Erythroblast (primary cell): ENCODE results near the gene ZNF22.
A peak's percentile ranks its signal among the peaks of the same experiment; 100 is the strongest.

ENCODE experiments used
- DNase-seq, 2 experiments: peaks; one replicate each; lab custom pipeline; 2025; lab: John Stamatoyannopoulos, UW
- GATA1 ChIP-seq: IDR thresholded peaks from 2 replicates; pipeline ENCODE4 v1.6.1; 2011; ENCODE audit warnings: low read depth, mild to moderate bottlenecking, control low read depth, low read length, moderate library complexity
- POLR2A ChIP-seq: IDR thresholded peaks from 2 replicates; pipeline ENCODE4 v1.6.1; 2011; ENCODE audit warnings: mild to moderate bottlenecking, low read length

The ZNF22 gene

DNA sequence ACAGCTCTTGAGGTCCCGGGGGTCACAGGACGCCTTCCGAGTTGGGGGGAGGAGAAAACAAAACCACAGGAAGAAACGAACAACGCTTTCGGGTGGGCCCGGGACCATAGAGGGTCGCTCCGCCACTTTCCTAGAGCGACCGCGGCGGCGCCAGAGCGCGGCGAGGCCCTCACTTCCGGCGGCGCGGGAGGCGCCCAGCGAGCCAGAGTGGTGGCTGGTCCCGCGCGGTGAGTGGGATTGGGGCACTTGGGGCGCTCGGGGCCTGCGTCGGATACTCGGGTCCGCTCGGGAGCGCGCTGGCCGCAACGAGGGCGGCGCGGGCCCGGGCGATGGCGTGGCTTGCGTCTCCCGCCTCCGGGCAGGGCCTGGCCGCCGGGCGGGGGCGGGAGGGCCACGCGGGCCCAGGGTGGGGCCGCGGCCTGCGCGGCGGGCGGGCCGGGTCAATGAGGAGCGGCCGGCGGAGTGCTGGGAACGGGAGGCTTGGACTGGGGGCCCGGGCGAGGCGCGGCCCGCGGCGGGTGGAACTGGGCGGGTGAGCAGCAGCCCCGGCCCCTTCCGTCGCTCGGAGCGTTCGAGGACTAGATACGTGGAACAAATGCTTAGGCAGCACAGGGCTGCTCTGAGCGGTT is at the start of gene ZNF22:
TSS of gene ZNF22 (plus strand) at position 172 of the 629 bp plus-strand sequence. CDS start 2,446 bp downstream, outside the sequence.
- DNase-seq = peak; percentile 84 to 88
- TF ChIP-seq GATA1 (no peak), POLR2A (peak; percentile 44)

DNA sequence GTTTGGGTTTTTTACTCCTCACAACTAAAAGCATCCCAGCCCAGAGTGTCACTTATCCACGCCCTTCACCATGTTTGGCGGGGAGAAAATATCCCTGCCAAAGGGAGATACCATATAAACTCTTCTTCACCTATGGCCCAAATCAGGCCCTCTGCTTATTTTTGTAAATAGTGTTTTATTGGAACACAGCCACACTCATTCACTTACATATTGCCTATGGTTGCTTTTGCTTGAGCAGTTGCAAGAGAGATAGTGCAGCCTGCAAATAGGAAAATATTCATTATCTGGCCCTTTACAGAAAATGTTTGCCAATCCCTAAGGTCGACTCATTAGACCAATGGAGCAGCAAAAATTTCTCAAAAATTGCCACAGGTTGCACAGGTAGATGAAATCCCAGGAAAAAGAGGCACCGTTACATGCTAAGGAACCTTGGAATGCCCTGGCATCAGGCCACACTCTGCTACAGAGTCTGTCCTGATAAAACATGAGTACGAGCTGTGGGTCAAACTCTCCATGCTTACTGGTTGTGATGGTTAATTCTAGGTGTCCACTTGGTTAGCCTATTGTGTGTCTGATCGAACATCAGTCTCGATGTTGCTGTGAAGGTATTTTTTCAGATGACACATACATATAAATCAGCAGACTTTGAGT is 49.0 kb upstream of the ZNF22 start:
- TF ChIP-seq POLR2A (no peak), GATA1 (no peak)

DNA sequence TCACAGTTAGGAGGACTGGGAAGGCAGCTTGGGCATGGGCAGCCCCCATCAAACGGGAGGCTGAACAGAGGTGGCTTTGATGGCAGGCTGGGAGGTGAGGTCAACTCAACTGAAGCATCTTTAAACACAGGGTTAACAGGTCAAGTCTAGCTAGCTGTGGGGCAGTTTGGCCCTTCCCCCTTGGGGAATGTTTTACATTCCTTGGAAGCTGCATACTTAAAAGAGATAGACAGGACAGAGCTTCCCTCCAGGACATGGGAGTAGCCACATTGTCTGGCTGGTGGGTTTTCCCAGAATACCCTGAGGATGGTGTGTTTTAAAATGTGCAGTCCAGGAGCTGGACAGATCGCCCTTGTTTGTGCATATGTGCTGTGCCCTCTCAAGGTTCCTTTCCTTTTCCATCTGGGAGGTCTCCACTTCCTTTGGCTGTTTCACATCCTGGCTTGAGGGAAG is 47.9 kb upstream of the ZNF22 start:
- no peak for TF ChIP-seq GATA1
- TF ChIP-seq POLR2A = no peak
- DNase-seq = no peak

More for the DNA sequence above, 49.0 kb upstream of the ZNF22 start:
- DNase-seq = no peak

DNA sequence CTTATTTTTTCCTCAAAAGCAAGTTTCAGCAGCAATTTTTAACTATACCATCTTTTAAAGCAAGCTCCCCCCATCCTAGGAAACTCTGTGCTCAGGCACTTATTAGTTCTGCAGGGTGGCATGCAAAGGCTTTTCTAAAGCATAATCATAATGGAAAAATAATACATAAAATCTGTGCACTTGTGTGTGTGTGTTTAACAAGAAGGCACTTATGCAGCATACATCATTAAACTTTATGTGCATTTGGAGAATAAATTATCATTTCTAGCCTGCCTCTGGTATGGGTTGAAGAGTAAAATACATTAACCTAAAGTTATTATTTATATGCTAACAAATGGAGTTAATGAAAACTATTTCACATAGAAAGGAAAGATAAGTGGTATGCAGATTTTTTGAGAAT is 46.7 kb upstream of the ZNF22 start:
- TF ChIP-seq POLR2A (no peak), GATA1 (no peak)

DNA sequence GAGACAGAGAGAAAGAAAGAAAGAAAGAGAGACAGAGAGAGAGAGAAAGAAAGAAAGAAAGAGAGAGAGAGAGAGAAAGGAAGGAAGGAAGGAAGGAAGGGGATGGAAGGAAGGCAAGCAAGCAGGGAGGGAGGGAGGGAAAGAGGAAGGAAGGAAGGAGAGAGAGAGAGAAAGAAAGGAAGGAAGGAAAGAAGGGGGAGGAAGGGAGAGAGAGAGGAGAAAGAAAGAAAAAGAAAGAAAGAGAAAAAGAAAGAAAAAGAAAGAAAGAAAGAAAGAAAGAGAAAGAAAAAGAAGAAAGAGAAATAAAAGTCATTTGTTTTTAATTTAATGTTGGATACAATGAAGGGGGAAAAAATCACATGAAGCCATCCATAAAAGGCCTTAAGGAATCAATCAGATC is 45.8 kb upstream of the ZNF22 start:
- no peak for DNase-seq
- TF ChIP-seq GATA1 = no peak
- TF ChIP-seq POLR2A = no peak

More for the DNA sequence above, 46.7 kb upstream of the ZNF22 start:
- DNase-seq = no peak

DNA sequence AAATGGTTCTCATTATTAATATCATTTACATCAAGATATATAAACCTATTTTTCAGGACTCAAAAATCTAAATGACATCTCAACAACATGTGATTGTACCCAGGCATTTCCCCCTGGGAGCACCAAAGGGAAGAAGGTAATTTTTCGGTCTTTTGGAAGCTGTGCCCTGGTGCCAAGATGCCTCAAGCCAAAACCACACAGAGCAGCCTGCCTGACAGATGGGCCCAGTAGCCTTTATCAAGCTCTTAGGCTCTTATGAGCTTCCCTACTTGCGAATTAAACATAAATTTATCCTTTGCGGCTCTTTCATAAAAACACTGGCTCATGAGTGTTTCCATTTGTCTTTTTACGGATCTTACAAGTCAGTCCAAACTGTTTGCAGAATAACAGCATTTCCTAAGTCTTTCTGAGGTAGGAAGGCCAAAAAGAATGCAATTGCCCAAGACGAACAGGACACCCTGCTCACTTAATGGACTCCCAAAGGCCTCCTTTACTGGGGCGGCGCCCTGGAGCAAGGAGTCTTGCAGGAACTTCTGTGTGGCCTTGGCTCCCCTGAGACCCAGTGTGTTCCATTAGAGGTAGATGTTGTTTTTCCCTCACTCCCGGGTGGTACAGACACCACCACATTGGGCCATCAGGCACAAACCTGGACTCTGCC is 45.2 kb upstream of the ZNF22 start:
- DNase-seq = no peak
- TF ChIP-seq POLR2A (no peak), GATA1 (no peak)

DNA sequence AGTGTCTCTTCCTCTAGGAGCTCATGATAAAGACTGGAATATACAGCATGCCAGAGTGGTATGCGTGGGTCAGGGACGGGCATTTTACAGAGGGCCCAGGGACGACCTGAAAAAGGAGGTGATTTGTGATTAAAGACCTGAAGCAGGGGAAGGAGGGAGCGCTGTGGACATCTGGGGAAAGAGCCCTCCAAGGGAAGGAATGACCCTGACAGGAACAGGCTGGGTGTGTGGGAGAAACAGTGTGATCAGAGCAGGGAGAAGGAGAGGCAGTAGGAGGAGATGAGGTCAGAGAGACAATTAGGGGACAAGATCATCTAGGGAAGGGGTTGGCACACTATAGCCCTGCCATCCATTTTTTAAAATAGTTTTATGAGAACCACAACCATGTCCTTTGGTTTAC is 44.5 kb upstream of the ZNF22 start:
- TF ChIP-seq POLR2A = no peak
- no peak for TF ChIP-seq GATA1
- DNase-seq = no peak

DNA sequence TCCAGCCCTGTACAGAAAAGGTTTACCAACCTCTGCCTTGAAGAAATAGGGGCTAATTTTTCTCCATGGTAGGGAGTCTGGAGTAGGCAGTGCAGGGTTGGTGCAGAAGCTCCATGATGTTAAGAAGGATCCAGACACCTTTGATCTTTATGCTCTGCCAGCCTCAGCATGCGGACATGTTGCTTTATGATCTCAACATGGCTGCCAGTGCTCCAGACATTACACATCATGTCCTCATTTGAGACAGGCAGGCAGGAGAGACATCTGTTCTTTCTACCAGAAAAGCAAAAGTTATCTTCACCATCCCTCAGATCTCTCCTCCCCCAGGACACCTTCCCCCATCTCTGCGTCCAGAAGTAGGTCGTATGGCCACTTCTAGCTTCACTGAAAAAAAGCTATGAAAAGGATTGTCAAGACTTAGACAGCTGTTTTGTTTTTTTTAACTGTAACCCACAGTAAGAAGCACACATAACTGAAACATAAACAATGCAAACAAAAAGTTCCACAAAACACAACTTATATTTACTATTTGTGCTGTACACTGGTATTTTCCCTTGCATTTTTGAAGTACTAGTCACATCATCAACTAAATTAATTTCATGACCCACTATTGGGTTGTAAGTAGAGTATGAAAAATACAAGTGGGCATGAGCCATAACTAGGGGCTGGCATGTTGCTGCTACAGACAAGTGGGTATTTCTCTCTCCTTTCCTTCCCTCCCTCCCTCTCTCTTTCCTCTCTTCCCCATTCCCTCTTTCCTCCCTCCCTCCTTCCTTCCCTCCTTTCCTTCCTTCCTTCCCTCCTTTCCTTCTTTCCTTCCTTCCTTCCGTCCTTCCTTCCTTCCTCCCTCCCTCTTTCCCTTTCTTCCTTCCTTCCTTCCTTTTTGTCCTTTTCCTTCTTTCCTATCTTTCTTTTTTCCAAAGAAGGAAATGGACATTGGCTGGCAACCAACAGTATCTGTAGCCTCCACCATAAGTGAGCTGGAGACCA is 43.7 kb upstream of the ZNF22 start:
- TF ChIP-seq POLR2A (no peak), GATA1 (no peak)
- DNase-seq = no peak

DNA sequence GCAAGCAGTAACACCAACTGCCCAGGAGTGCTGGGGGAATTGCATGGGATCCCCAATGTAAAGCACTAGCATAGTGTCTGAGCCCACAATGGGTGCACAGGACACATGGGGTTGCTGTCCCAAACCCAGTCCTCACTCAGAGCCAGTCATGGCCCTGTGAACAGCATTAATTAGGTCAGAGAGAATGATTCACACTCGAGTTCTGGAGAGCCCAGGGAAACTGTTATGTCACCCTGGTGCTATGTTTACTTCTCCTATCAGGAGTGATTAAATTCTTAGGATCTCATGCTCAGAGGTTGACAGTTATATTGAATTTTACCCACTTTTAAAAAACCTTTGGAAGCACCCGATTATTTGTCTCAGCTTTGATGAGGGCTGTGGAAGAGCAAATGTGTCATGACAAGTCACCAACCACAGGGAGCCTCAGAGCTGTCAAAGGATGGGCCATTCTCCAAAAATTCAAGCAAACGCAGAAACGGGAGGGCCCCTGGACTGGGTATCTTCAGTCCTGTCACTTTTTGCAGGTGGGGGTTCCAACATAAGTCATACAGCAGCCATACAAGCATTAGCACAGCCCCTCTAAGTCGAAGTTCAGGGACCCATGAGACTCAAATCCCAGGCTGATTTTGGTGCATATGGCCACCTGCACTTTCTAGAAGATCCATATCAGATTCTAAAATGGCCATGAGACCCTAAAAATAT is 42.4 kb upstream of the ZNF22 start:
- DNase-seq = peak in 1 of 2 experiments; percentile 9
- TF ChIP-seq POLR2A = no peak
- no peak for TF ChIP-seq GATA1

DNA sequence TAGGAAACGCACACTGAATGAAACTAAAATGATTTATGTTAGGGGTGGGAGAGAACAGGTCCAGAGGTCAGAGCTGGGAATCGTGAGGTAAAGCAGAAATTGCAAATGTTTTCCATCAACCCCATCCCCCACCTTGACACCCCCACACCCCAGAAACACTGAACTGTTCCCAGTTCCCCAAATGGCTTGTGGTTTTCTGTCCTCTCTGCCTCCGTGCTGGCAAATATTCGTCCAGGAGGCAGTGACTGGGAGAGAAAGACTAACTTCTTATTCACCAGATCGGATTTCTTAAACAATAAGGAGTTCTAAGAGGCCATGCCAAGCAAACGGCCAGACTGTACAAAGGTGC is 41.9 kb upstream of the ZNF22 start:
- no peak for TF ChIP-seq GATA1
- no peak for TF ChIP-seq POLR2A
- no peak for DNase-seq

DNA sequence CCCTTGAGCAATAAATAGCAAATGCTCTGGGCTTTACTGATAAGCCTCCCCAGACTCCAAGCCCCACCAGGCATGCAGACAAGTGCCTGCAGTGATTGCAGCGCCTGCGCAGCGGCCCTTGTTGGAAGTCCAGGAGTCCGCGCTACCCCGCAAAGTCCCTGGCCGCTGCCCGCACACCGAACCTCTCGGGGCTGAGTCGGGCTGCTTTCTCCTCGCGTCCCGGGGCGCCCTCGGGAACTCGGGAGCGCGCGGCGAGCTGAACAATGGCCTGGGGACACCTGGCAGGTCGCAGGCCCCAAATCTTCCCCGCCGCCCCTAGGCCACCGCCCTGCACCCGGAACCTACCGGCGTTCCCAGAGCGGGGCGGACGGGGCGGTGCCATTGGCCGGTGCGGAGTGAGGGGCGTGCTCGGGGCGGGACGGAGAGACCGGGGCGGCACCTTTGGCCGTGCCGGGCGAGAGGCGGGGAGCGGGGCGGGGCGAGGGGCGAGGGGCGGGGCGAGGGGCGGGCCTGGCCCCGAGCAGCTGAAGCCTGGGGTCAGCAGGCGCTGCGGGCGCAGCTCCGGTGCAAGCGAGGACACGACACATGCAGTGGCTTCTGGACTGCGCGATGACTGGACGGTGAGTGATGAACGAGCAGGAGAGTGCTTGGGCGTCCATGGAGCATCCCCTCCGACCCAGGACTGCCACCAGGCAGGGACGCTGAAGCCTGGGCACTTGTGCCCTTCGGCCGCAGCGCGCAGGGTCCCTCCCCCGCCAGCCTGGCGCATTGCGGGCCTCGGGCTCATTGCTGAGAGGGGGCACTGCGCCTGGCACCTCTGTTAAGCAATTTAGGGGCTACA is 41.3 kb upstream of the ZNF22 start, which contains the start of gene RASSF4:
TSS of gene RASSF4 (plus strand) at position 556 of the 841 bp plus-strand sequence. CDS start 10,401 bp downstream, outside the sequence.
- TF ChIP-seq GATA1 (no peak), POLR2A (no peak)
- peak; percentile 82 for DNase-seq

DNA sequence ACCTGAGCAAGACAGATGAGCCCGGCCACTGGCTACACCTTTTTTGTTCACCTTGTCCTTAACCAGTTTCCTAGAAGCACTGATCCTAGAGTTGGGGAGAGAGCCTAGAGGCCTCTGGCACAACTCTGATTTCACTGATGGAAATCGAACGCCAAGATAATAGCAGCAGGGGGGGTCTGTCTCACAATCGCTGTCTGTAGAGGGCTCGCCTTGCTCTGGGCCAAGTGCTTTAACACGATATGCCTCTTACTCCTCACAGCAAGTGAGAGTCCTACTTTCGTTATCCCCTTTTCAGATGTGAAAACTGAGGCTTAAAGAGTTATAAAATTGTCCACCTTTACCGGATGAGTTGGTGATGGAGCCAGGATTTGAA is 40.6 kb upstream of the ZNF22 start:
- TF ChIP-seq GATA1 (no peak), POLR2A (no peak)
- DNase-seq = no peak
